HPDE6-E6E7 (cell line): ENCODE data around the gene ARX.

Experiments used
- DNase-seq: peaks from one replicate; pipeline ENCODE4 v3.0.0; 2011; ENCODE audit warnings: missing footprints; ENCODE audit errors: extremely low spot score

Gene ARX

DNA sequence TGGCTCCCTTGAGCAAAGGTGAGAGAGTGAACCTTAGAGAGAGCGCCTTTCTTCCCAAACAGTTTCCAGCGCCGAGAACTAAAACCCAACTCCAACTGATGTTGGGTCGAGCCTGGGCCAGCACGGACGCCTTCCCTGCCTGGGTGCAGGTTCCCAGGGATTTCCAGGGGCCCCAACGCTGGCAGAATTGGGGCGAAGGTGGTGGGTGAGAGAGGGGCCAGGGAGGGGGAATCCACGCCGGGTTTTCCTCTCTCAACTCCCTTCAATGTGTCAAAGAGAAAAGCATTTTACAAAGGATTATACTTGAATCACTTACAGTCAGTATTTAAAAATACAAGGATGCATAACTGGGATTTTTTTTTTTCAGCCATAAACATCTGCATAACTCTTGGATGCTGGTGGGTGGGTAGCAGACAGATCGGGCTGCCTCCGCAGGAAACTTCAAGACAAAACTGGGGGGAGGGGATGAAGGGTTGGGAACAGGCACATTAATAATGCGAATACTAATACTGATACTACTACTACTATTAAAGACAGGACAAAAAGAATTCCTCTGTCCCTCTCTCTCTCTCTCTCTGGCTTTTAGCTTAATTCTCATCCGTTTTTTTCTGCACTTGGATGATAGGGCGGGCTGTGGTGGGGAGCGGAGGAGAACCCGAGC lies 1.3 kb upstream of the ARX start:
- no peak for DNase-seq

DNA sequence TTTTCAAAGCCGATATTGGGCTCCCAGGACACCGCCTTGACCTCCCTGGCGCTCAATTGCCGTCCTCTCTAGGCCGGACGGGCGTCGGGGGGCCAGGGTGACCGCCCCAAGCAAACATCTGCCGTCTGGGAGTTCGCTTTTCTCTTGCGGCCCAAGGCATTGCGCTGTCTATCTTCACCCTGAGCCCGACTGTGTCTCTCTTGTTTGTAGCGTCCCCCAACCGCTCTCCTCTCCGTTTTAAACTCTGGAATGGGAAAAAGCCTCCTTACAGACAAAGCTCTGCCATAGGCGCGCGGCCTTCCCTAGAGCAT lies 551 bp upstream of the ARX start:
- no peak for DNase-seq

GRCh38 chrX:25014366-25014838 lies 1.4 kb downstream of the ARX start:
- DNase-seq, result no peak

GRCh38 chrX:25013632-25014365 lies 2.0 kb downstream of the ARX start:
- no peak for DNase-seq

GRCh38 chrX:25012793-25013631 lies 2.8 kb downstream of the ARX start:
- DNase-seq, result no peak

- DNase-seq, result no peak
Observed at GRCh38 chrX:25012433-25012735, 3.4 kb downstream of the ARX start.

DNA sequence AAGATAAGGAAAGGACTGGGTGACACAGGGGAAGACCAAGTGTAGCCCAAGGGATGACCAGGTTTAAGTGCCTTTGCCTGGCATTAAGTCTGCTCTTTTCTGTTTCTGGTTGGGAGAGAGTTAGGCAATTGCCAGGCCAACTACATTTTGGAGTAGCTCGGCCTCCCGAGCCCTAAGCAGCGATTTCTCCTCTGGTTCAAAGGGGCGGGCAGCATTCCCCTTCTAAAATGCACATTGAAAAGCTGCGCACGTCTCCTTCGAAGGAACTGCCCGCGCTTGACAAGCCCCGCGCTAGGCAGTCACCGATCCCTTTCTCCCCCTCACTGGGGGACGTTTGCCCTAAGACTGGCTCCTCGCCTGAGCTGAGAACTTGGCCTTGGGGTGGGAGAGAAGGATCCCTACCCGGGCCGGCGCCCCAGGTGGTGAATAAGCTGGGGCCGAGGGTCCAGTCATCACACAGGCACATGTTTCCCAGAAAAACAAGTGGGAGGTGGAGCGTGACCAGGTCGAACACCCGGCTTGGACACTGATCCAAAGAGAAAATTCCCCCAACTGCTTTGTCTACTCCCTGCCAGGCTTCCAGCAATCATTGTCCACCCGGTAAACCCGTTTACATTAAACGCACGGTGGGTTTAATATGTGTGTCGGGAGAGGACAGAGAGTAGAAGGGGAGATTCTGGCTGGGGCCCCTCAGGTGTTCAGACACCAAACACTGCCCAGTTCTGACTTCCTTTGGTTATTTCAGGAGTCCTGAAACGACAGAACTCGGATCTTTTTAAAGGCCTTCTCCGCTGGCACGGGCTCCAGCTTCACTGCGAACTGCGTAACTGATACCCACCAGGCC lies 4.0 kb downstream of the ARX start:
- DNase-seq, result no peak

DNA sequence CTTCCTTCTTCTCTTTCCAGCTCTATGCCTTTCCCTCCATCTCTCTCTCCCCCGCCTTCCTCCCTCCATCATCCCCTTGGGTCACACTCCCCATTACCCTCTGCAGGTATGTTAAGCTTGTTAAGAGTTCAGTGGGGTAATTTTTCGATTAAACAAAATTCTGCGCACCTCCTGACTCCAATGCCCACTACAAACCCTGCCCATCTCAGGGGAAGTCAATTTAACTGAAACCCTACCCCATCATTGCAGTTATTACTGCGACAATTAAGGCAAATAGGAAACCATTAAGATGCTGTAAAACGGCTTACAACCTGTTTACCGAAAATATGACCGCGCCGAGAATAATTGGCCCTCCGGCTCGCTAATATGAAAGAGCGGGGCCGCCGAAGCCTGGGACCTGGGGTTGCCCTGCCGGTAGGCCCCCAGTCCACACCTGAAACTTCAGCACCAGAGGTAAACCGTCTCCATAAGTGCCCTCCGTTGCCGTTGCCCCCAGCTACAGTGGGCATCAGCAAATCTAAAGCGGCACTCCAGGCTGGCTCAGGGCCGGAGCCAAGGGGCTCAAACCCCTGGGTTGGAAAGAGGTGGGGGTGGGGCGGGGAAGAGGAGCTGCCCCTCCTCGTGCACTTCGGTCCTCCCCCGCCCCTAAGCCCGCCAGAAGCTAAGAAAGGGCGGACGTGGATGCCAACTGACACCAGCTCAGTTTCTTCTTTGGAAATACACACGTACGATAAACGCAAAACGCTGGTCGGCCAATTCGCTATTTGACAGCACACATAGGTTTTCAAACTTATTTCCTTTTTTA lies 4.8 kb downstream of the ARX start:
- no peak for DNase-seq

GRCh38 chrX:25009407-25009806 lies 6.4 kb downstream of the ARX start:
- no peak for DNase-seq

DNA sequence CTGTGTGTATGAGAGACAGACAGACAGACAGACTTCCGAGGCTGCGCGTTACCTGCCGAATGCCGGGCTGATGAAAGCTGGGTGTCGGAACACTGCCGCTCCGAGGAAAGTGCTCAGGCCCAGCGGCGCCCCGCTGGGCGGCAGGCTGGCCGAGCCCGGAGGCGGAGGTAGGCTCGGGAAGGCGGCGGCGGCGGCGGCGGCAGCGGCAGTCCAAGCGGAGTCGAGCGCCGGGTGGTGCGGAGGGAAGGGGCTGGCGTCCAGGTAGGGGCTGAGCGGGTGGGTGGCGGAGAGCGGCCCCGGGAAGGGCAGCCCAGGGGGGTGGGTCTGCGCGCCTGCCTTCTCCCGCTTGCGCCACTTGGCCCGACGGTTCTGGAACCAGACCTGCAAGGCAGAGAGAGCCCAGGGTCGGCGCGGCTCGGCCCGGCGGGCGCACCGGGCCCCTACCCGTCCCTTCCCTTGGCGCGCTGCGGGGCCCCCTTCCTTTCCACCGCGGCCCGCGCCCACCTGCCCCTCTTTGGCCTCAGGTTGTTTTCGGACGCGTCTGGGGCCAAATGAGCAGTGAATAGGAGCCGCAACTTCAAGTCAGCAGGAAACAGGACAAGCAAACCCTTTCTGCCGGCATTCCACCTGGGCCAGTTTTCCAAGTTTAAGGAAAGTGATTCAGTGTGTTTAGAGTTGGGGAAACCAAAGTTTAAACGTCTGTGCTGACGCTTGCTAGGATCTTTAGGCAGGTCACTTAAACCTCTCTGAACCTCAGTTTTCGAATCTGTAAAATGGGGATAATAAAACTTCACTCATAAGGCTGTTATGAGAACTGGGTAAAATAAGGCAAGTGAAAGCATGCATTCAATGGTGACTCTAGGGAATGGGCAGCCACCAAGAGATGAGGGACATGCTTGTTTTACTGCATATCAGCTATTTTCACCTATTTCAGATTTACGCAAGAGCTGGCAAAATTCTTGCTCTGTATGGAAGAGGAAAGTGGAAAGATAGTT lies 8.4 kb downstream of the ARX start:
- no peak for DNase-seq

- no peak for DNase-seq
Observed at GRCh38 chrX:25006586-25007058, 9.1 kb downstream of the ARX start.

DNA sequence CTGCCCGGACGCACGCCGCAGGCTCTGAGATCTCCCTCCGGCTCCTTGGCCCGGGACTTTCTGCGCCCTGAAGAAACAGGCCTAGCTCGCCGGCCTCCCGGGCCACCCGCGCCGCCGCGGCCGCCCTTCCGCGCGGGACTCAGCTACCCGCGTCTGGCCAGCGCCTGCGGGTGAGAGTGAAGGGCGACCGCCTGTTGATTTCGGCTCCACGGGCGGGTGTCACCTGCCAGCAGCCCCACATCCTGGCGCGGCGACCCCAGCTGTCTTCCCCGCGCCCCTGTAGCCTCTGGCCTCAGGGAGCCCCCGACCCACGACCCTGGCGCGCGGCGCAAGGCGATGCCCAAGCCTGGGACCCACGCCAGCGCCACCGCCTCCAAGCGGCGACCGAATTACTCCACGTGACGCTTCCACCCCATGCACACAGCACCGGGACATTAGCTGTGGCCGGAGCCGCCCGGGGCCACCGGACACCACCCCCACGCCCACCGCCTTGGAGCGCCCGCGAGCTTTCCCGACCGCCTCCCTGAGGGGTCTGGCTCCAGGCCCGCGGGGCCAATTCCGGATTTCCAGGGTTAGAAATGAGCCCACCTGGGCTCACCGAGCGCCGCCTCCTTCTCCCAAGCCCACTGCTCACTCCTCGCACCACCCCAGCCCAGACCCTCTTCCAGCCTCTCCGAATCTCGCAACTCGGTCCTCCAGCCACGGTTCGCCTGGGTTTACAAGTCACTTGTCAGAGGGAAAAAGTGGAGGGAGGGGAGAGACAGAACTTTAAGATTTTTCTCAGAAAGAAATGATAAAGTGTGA lies 10.2 kb downstream of the ARX start:
- DNase-seq, result no peak

GRCh38 chrX:25005034-25005381 lies 10.8 kb downstream of the ARX start:
- no peak for DNase-seq

GRCh38 chrX:25004485-25005032 lies 11.2 kb downstream of the ARX start:
- no peak for DNase-seq

DNA sequence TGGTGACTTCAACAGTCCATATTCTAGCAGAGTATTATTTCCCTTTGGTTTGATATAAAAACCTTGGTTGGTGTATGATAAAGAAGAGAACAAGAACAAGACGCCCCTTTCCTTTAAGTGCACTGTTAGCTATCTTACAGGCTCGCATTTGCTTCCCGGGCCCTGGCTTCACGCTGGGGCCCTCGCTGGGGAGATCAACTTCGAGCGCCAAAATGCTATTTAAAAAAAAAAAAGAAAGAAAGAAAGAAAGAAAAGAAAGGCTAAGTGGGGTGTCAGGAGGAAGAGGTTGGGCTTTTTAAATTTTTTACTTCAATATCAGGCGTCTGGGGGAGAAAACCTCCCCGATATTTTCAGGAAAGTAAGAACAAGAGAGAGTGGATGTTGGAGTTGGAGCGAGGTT lies 11.7 kb downstream of the ARX start:
- no peak for DNase-seq

GRCh38 chrX:25003066-25003849 lies 12.5 kb downstream of the ARX start:
- no peak for DNase-seq

DNA sequence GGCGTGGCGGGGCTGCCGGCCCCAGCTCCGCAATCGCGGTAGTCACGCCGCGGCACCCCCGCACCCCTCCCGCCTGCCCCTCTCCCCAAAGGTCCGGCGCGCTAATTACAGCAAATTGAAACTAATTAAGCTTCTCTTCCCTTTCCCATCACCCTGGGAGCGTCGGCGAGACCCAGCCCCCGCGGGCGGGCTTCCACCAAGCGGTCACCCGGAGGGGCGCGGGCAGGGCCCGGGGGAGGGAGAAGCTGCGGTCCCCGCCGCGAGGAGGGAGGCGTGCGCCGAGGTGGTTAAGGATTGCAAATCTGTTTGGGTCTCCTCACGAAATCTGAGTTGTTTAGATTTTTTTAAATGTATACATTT lies 13.1 kb downstream of the ARX start:
- no peak for DNase-seq
